Left colon (tissue), 2 donors: ENCODE results near the gene RASGRP2. TPM values are rescaled to one million over a fixed set of nuclear protein-coding genes. Genes with fewer than 3 reads are reported as not detected.
A peak's percentile ranks its signal among the peaks of the same experiment; 100 is the strongest.

ENCODE experiments used
- ATAC-seq: fragments of 200-7000 bp; cut with Tn5 transposase; one replicate; pipeline ENCODE4 v1.9.1; 2020; ENCODE audit warnings: mild to moderate bottlenecking, moderate library complexity
- DNase-seq, 2 donors: peaks; one replicate each; pipeline ENCODE4 v3.0.0-alpha.2; 2020
- intact Hi-C, 2 donors: fragments of 100-400 bp; cut with DNase I in 1 of 2; cut with micrococcal nuclease in 1 of 2; formaldehyde crosslinking; loops; one replicate each; pipeline versions ENCODE4 v1.11.2 to v1.14.0; 2022; cut with DNase I, micrococcal nuclease
- total RNA-seq, 2 donors: library from RNA; stranded (reverse); fragmentation: NEBNext Ultra II Directional; extraction: Animal tissue kit (Norgen Biotek cat#: 25700); gene quantifications; one replicate each; pipeline ENCODE4 v1.2.1, GENCODE V29; 2021
- donor health status: DM: no; HTN: no; CAD: no.
- donor health status: DM: yes; HTN: yes; CAD: no.

RASGRP2 gene
- total RNA-seq, 2 donors from 2014 or later, result 2.0 to 7.7 TPM

GRCh38 chr11:64724863-64725532 is 18.9 kb downstream of the RASGRP2 start:
- intact Hi-C loops, result no loop called here
- DNase-seq (no peak), ATAC-seq (peak; percentile 15)

GRCh38 chr11:64723907-64724862 is 19.8 kb downstream of the RASGRP2 start:
- intact Hi-C loops, result no loop called here
- ATAC-seq (no peak), DNase-seq (no peak)

GRCh38 chr11:64723117-64723906 is 20.6 kb downstream of the RASGRP2 start, which contains the start of gene NRXN2:
NRXN2 (minus strand) TSS chr11:64723197; CDS start chr11:64713699, 9,498 bp downstream.
- intact Hi-C loops, result no loop called here
- ATAC-seq (peak; percentile 98), DNase-seq (peak; percentile 71 to 87)

- intact Hi-C loops, result no loop called here
- DNase-seq, result no peak
Observed at GRCh38 chr11:64722141-64723065, 21.5 kb downstream of the RASGRP2 start.

GRCh38 chr11:64721359-64721699 is 22.6 kb downstream of the RASGRP2 start:
- ATAC-seq, result no peak
- intact Hi-C loops, result no loop called here

More at GRCh38 chr11:64722141-64723065, 21.5 kb downstream of the RASGRP2 start:
- no peak for ATAC-seq

GRCh38 chr11:64720640-64721358 is 23.1 kb downstream of the RASGRP2 start:
- intact Hi-C loops, result no loop called here
- ATAC-seq (no peak), DNase-seq (no peak)

More at GRCh38 chr11:64721359-64721699, 22.6 kb downstream of the RASGRP2 start:
- no peak for DNase-seq

- intact Hi-C loops, result no loop called here
- DNase-seq (no peak), ATAC-seq (no peak)
Observed at GRCh38 chr11:64720167-64720566, 23.8 kb downstream of the RASGRP2 start.

GRCh38 chr11:64719406-64719805 is 24.5 kb downstream of the RASGRP2 start:
- DNase-seq, result no peak
- intact Hi-C loops, result no loop called here
- no peak for ATAC-seq

- no peak for DNase-seq
Observed at GRCh38 chr11:64718780-64719124, 25.2 kb downstream of the RASGRP2 start.

GRCh38 chr11:64718084-64718779 is 25.7 kb downstream of the RASGRP2 start:
- DNase-seq, result no peak
- intact Hi-C loops, result no loop called here
- no peak for ATAC-seq

More at GRCh38 chr11:64718780-64719124, 25.2 kb downstream of the RASGRP2 start:
- ATAC-seq, result no peak
- intact Hi-C loops, result no loop called here

- intact Hi-C loops, result no loop called here
- ATAC-seq, result no peak
- DNase-seq, result no peak
Observed at GRCh38 chr11:64717268-64717578, 26.7 kb downstream of the RASGRP2 start.

- ATAC-seq (no peak), DNase-seq (no peak)
- intact Hi-C loops, result no loop called here
Observed at GRCh38 chr11:64716473-64717267, 27.3 kb downstream of the RASGRP2 start.

- no peak for ATAC-seq
- no peak for DNase-seq
- intact Hi-C loops, result no loop called here
Observed at GRCh38 chr11:64715756-64716472, 28.0 kb downstream of the RASGRP2 start.

- intact Hi-C loops, result no loop called here
- DNase-seq (no peak), ATAC-seq (no peak)
Observed at GRCh38 chr11:64715110-64715509, 28.8 kb downstream of the RASGRP2 start.

GRCh38 chr11:64714666-64715065 is 29.3 kb downstream of the RASGRP2 start:
- intact Hi-C loops, result no loop called here
- DNase-seq, result no peak
- ATAC-seq, result no peak
